ENCODE measurements around the gene ADAMTS12. TPM values are rescaled to one million over a fixed set of nuclear protein-coding genes. Genes with fewer than 3 reads are reported as not detected.

The ADAMTS12 gene
- total RNA-seq, 2 donors from 2014 or later, result 0.43 to 1.7 TPM

DNA sequence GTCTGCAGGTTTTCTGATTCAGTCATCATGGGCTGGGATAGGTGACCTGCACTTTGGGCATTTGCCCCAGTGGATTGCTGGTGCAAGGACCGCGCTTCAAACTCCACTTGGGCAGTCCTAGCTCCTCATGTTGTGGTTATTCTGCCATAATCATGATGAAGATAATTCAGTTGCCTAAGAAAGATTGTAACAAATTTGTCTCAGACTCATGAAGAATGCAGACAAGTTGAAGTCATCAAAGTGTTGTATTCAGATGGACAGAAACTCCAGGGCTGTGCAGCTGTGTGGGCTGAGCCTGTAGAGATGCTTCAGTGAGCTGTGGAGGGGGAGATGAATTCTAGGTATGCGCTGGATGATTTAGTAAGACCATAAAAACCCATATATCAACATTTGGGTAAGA lies 412.5 kb downstream of the ADAMTS12 start:
- TF ChIP-seq, protein P1, sequence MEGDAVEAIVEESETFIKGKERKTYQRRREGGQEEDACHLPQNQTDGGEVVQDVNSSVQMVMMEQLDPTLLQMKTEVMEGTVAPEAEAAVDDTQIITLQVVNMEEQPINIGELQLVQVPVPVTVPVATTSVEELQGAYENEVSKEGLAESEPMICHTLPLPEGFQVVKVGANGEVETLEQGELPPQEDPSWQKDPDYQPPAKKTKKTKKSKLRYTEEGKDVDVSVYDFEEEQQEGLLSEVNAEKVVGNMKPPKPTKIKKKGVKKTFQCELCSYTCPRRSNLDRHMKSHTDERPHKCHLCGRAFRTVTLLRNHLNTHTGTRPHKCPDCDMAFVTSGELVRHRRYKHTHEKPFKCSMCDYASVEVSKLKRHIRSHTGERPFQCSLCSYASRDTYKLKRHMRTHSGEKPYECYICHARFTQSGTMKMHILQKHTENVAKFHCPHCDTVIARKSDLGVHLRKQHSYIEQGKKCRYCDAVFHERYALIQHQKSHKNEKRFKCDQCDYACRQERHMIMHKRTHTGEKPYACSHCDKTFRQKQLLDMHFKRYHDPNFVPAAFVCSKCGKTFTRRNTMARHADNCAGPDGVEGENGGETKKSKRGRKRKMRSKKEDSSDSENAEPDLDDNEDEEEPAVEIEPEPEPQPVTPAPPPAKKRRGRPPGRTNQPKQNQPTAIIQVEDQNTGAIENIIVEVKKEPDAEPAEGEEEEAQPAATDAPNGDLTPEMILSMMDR (IDR thresholded peaks at IDR 0.05), result no peak
- Histone ChIP-seq H3K36me3 (peaks cover 6% of the 10 kb centered on the region), H3K4me1 (no peaks in the 10 kb centered on the region), H3K27ac (no peak overlapping the region), H3K27me3 (no peaks in the 10 kb centered on the region), H3K4me3 (no peak overlapping the region), H3K9me3 (no peaks in the 10 kb centered on the region)
- DNase-seq (ENCODE audit: low spot score), result no peak

GRCh38 chr5:33477816-33478215 lies 414.0 kb downstream of the ADAMTS12 start:
- H3K36me3 ChIP-seq, result peaks cover 6% of the 10 kb centered on the region

DNA sequence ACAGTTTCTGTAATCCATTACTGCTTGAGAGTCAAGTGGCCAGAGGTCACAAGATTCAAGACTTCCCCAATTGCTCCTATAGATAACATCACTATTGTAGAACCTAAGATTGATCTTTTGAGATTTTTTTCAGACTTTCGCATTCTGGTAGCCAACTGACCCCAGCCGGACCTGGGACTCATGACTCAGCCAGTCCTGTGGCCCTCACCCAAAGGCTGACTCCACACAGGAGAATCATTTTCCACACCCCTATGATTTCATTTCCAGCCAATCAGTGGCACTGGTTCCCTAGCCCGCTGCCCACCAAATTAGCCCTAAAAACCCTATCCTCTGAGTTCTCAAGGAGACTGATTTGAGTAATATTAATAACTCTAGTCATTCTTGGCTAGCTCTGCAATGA lies 414.8 kb downstream of the ADAMTS12 start:
- TF ChIP-seq, protein P1 (IDR thresholded peaks at IDR 0.05), result no peak
- no peak for DNase-seq (ENCODE audit: low spot score)
- Histone ChIP-seq H3K27me3 (no peaks in the 10 kb centered on the region), H3K4me1 (no peaks in the 10 kb centered on the region), H3K4me3 (no peak overlapping the region), H3K27ac (no peak overlapping the region), H3K36me3 (peaks cover 11% of the 10 kb centered on the region), H3K9me3 (no peaks in the 10 kb centered on the region)

More at GRCh38 chr5:33477816-33478215, 414.0 kb downstream of the ADAMTS12 start:
- DNase-seq (ENCODE audit: low spot score), result no peak
- Histone ChIP-seq H3K4me1 (no peaks in the 10 kb centered on the region), H3K27me3 (no peaks in the 10 kb centered on the region), H3K27ac (no peak overlapping the region), H3K4me3 (no peak overlapping the region), H3K9me3 (no peaks in the 10 kb centered on the region)
- TF ChIP-seq, protein P1 (IDR thresholded peaks at IDR 0.05), result no peak

DNA sequence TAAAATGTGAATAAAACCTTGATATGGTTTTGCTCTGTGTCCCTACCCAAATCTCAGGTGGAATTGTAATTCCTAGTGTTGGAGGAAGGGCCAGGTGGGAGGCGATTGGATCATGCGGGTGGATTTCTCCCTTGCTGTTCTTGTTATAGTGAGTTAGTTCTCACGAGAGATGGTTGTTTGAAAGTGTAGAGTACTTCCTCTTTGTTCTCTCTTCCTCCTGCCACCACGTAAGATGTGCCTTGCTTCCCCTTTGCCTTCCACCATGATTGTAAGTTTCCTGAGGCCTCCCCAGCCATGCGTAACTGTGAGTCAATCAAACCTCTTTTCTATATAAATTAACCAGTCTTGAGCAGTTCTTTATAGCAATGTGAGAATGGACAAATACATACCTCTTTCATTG lies 416.1 kb downstream of the ADAMTS12 start:
- Histone ChIP-seq H3K4me3 (no peak overlapping the region), H3K27ac (no peak overlapping the region), H3K4me1 (no peaks in the 10 kb centered on the region), H3K36me3 (peaks cover 24% of the 10 kb centered on the region), H3K9me3 (no peaks in the 10 kb centered on the region), H3K27me3 (no peaks in the 10 kb centered on the region)
- TF ChIP-seq, protein P1 (IDR thresholded peaks at IDR 0.05), result no peak
- no peak for DNase-seq (ENCODE audit: low spot score)

- DNase-seq (ENCODE audit: low spot score), result no peak
- H3K27ac ChIP-seq, result no peak overlapping the region
- peaks cover 31% of the 10 kb centered on the region for H3K36me3 ChIP-seq
- H3K4me3 ChIP-seq, result no peak overlapping the region
- H3K4me1 ChIP-seq, result no peaks in the 10 kb centered on the region
- no peaks in the 10 kb centered on the region for H3K9me3 ChIP-seq
- H3K27me3 ChIP-seq, result no peaks in the 10 kb centered on the region
- TF ChIP-seq, protein P1 (IDR thresholded peaks at IDR 0.05), result no peak
These were observed 416.8 kb downstream of the ADAMTS12 start for GRCh38 chr5:33474931-33475499.

DNA sequence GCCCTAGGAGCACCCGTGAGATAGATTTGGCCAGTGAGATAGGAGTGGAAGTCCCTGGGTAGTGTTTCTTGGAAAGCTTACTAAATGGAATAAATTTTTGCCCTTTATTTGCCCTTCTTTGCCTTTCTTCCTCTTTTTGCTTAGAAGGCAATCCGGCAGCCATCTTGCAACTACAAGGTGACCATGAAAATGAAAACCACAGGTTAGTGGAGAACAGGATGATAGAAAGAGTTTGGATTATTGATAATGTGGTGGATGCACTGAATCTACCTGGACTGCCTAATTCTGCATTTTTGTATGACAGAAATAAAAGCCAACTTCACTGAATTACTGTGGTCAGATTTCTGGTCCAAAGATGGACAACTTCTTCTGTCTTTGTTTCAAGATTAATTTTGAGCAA lies 417.8 kb downstream of the ADAMTS12 start:
- peaks cover 41% of the 10 kb centered on the region for H3K36me3 ChIP-seq
- TF ChIP-seq, protein P1 (IDR thresholded peaks at IDR 0.05), result no peak

More for the DNA sequence above, 417.8 kb downstream of the ADAMTS12 start:
- Histone ChIP-seq H3K4me1 (no peaks in the 10 kb centered on the region), H3K27me3 (no peaks in the 10 kb centered on the region), H3K27ac (no peak overlapping the region), H3K9me3 (no peaks in the 10 kb centered on the region), H3K4me3 (no peak overlapping the region)
- no peak for DNase-seq (ENCODE audit: low spot score)
